Nephron (organoid): ENCODE results near the gene RIOK3.

Experiments
- H3K27ac Mint-ChIP-seq, 3 experiments: 2 replicates each; pipeline ENCODE4 v1.8.0; 2020; ENCODE audit warnings: mixed read lengths in 3 of 3, mild to moderate bottlenecking in 2 of 3, moderate library complexity in 1 of 3
- H3K27me3 Mint-ChIP-seq: 2 replicates; pipeline ENCODE4 v1.8.0; 2021; ENCODE audit warnings: low read depth, mild to moderate bottlenecking, moderate library complexity, mixed read lengths
- H3K36me3 Mint-ChIP-seq: 2 replicates; pipeline ENCODE4 v1.8.0; 2020; ENCODE audit warnings: low read depth, mixed read lengths
- H3K4me1 Mint-ChIP-seq: 2 replicates; pipeline ENCODE4 v1.8.0; 2020; ENCODE audit warnings: mixed read lengths
- H3K4me3 Mint-ChIP-seq, 3 experiments: 2 replicates each; pipeline ENCODE4 v1.8.0; 2020; ENCODE audit warnings: mild to moderate bottlenecking in 3 of 3, mixed read lengths in 3 of 3, moderate library complexity in 2 of 3
- H3K9me3 Mint-ChIP-seq: 2 replicates; pipeline ENCODE4 v1.8.0; 2020; ENCODE audit warnings: mixed read lengths
- TF ChIP-seq, protein P1 (sequence below), 3 experiments: fragments of 200-600 bp; sonication (generic); IDR thresholded peaks; one replicate each; pipeline ENCODE4 v1.5.0; 2021; ENCODE audit warnings: antibody characterized with exemption in 3 of 3; ENCODE audit not compliant: unreplicated experiment in 3 of 3

Gene RIOK3

DNA sequence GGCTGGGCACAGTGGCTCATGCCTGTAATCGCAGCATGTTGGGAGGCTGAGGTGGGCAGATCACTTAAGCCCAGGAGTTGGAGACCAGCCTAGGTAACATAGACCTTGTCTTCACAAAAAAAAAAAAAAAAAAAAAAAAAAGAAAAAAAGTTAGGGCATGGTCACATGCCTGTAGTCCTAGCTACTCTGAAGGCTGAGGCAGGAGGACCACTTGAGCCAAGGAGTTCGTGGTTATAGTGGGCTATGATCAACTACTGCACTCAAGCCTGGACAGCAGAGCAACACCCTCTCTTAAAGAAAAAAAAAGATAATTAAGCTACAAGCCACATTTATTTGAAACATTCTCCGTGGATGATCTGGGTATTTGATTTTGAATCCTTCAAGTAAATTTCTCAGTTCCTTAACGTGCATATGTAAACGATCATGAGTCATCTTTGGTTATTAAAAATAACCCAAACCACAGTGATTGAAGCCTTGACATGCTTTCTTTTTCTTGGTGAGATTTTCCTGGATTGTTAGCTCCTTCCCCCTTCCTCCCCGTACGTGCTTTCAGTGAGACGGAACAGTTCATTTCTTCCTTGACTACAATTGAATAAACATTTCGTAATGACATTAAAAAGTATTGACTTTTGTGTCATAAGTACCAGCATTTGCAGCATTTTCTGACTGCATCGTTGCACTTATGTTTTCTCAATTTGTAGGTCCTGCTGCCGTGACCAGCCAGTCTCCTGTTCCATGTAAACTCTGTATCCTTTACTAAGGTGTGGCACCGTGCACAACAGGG is 70.5 kb downstream of the RIOK3 start:
- H3K4me1 Mint-ChIP-seq, result peaks cover 5% of the 10 kb centered on the region
- TF ChIP-seq, protein P1, sequence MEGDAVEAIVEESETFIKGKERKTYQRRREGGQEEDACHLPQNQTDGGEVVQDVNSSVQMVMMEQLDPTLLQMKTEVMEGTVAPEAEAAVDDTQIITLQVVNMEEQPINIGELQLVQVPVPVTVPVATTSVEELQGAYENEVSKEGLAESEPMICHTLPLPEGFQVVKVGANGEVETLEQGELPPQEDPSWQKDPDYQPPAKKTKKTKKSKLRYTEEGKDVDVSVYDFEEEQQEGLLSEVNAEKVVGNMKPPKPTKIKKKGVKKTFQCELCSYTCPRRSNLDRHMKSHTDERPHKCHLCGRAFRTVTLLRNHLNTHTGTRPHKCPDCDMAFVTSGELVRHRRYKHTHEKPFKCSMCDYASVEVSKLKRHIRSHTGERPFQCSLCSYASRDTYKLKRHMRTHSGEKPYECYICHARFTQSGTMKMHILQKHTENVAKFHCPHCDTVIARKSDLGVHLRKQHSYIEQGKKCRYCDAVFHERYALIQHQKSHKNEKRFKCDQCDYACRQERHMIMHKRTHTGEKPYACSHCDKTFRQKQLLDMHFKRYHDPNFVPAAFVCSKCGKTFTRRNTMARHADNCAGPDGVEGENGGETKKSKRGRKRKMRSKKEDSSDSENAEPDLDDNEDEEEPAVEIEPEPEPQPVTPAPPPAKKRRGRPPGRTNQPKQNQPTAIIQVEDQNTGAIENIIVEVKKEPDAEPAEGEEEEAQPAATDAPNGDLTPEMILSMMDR (IDR thresholded peaks at IDR 0.05; ENCODE audit: unreplicated experiment in 3 of 3), result no peak
- no peak overlapping the region for H3K27ac Mint-ChIP-seq
- peaks cover 74% of the 10 kb centered on the region for H3K36me3 Mint-ChIP-seq
- no peaks in the 10 kb centered on the region for H3K27me3 Mint-ChIP-seq
- no peak overlapping the region for H3K4me3 Mint-ChIP-seq
- H3K9me3 Mint-ChIP-seq, result no peaks in the 10 kb centered on the region

DNA sequence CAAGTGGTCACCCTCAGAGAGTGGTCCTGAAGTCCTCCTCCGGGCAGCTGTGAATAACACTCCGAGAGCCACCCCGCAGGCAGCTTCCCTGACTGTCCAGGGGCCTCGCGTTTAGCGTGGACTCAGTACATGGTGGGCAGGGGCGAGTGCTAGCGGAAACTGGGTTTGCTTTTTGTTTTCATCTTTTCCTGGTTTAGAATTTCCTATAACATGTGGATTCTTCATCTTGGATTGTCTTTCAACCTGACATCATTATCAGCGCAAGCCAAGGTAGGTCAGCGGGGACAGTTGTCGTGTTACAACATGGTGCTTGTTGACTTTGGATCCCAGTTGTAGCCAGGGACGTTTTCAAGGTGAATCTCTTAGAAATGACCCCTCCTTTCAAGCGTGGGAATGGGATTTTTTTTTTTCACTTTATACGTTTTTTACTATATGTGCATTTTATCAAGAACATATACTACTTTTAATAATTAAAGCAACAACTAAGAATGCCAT is 71.2 kb downstream of the RIOK3 start:
- Mint-ChIP-seq H3K27me3 (no peaks in the 10 kb centered on the region), H3K36me3 (peaks cover 76% of the 10 kb centered on the region), H3K4me1 (peaks cover 5% of the 10 kb centered on the region), H3K4me3 (no peak overlapping the region), H3K9me3 (no peaks in the 10 kb centered on the region), H3K27ac (no peak overlapping the region)
- TF ChIP-seq, protein P1 (IDR thresholded peaks at IDR 0.05; ENCODE audit: unreplicated experiment in 3 of 3), result no peak

DNA sequence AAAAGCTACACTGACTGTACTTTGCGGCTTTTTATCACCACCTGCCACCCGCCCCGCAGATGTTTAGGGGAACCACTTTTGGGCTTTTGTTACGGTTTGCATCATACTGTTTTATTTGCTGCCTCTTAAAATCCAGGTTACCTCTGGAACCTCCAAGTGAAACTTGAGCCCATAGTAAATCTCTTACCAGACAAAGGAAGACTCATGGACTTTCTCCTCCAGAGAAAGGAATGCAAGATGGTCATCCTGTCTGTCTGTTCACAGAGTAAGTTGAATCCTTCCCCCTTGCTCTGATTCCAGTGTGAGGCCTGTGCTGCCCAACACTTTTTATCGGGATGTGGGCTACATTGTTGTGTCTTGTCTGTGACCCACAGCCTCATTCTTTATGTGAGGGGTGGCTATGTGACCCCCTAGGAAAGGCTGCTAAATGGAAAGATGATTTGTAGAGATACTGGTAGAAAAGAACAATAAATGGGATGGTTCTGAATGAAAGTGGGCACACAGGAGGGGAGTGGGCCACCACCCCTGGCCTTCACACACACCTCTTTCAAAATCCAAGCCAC is 73.5 kb downstream of the RIOK3 start:
- Mint-ChIP-seq H3K4me1 (peaks cover 5% of the 10 kb centered on the region), H3K27me3 (no peaks in the 10 kb centered on the region), H3K4me3 (no peak overlapping the region), H3K36me3 (peaks cover 78% of the 10 kb centered on the region), H3K27ac (peak overlapping the region; percentile 67 to 90 (median 89)), H3K9me3 (no peaks in the 10 kb centered on the region)
- TF ChIP-seq, protein P1 (IDR thresholded peaks at IDR 0.05; ENCODE audit: unreplicated experiment in 3 of 3), result no peak

GRCh38 chr18:23528580-23529472 is 75.7 kb downstream of the RIOK3 start:
- H3K27ac Mint-ChIP-seq, result no peak overlapping the region
- no peak overlapping the region for H3K4me3 Mint-ChIP-seq
- TF ChIP-seq, protein P1 (IDR thresholded peaks at IDR 0.05; ENCODE audit: unreplicated experiment in 3 of 3), result no peak
- peaks cover 12% of the 10 kb centered on the region for H3K4me1 Mint-ChIP-seq
- no peaks in the 10 kb centered on the region for H3K27me3 Mint-ChIP-seq
- peaks cover 72% of the 10 kb centered on the region for H3K36me3 Mint-ChIP-seq
- no peaks in the 10 kb centered on the region for H3K9me3 Mint-ChIP-seq

DNA sequence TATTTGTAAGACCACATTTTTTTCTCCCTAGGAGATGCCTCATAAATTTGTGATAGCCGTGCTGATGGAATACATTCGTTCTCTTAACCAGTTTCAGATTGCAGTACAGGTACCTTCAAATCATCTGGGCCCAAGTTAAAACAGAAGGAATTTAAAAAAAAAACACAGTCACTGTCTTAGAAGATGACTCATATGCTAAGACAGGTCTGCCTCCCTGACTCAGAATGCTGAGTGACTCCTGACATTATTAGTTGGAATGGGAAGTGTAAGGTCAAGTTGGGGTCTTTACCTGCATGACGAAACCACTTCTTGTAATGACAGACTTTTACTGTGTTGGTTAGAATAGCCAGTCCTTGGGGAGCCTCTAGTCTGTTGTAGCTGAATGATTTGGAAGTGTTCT is 76.5 kb downstream of the RIOK3 start:
- H3K36me3 Mint-ChIP-seq, result peaks cover 67% of the 10 kb centered on the region
- no peak overlapping the region for H3K27ac Mint-ChIP-seq
- TF ChIP-seq, protein P1 (IDR thresholded peaks at IDR 0.05; ENCODE audit: unreplicated experiment in 3 of 3), result no peak
- H3K27me3 Mint-ChIP-seq, result no peaks in the 10 kb centered on the region
- no peak overlapping the region for H3K4me3 Mint-ChIP-seq
- H3K4me1 Mint-ChIP-seq, result peaks cover 12% of the 10 kb centered on the region
- H3K9me3 Mint-ChIP-seq, result no peaks in the 10 kb centered on the region
